HG03097 (cell line): Measurements from ENCODE around the gene ZC3HAV1.
"Not testable (repeated sequence)": the region's sequence is repeated elsewhere in the genome, so short reads cannot be mapped to it uniquely, and the experiment has no call there.

Experiments used
- ATAC-seq: cut with Tn5 transposase; IDR thresholded peaks from one replicate; pipeline ENCODE4 v1.9.1; 2021; ENCODE audit not compliant: unreplicated experiment, low FRiP score

Gene ZC3HAV1

GRCh38 chr7:139032473-139032872 lies 77.0 kb downstream of the ZC3HAV1 start:
- no peak for ATAC-seq

DNA sequence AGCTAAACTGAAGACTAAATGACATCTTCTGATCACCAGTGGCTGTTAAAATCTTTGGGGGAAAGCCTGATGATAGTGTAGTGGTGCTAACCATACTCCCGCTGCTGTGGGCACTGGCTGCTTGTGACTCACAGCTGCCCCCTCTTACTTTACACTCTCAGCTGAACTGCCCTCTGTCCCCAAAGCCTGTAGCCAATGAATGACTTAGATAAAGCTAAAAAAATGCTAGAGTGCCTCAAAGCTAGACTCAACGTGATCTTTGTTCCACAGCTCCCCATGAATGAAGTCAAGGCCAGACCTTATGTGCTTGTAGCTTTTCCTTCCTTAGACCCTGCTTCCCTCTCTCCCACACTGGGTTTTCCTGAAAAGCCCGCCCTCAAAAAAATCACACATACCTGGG lies 80.2 kb downstream of the ZC3HAV1 start:
- no peak for ATAC-seq

GRCh38 chr7:139026551-139026950 lies 83.0 kb downstream of the ZC3HAV1 start:
- no peak for ATAC-seq

DNA sequence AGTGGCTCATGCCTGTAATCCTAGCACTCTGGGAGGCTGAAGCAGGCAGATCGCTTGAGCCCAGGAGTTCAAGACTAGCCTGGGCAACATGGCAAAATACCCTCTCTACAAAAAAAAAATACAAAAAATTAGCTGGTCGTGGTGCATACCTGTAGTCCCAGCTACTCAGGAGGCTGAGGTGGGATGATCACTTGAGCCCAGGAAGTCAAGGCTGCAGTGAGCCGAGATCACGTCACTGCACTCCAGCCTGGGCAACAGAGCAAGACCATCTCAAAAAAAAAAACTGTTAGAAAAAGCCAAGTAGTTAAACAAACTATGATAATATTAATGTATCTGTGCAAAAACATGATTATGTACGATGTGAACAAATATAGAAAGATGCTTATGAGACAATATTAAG lies 83.7 kb downstream of the ZC3HAV1 start:
- ATAC-seq = not testable (repeated sequence)

DNA sequence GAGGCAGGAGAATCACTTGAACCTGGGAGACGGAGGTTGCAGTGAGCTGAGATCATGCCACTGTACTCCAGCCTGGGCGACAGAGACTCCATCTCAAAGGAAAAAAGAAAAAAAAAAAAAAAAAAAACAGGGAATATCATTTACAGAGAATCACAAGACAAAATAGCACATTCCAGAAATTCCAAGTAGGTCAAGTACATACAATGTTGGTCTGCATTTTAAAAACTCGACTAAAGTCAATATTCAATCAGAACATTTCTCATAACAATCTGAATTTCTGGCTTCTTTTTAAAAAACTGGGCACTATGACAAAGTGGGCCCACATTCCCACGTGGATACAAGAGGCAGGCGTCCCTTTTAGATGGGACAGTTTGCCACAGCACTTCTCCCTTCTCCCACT lies 86.4 kb downstream of the ZC3HAV1 start:
- no peak for ATAC-seq

- no peak for ATAC-seq
Measured at GRCh38 chr7:139022286-139022685, 87.2 kb downstream of the ZC3HAV1 start.

GRCh38 chr7:139018910-139019309 lies 90.6 kb downstream of the ZC3HAV1 start:
- ATAC-seq = no peak

DNA sequence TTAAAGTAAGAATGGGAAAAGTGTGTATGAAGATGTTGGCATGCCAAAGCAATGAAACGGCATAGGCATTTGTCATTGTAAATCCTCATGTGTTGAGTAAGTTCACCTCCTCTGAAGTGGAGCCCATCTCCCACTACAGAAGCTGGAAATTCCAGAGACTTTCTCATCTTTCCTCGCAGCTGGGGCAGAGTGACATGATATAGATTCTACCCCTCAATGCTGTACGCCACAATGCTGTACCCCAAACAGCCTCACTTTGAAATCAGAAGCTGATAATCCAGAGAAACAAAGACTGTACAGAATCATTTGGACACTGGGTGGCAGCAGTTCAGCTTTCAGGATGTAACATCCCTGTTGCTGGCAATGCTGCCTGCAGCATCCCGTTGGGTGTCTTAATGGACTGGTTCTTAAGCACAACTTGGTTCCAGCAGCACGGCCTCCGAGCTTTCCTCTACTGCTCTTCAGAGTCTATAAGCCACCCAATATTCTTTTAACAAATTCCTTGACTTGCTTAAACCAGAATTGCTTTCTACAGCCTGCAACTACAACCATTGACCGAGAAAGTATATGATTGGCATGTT lies 92.5 kb downstream of the ZC3HAV1 start:
- ATAC-seq = peak; percentile 81

GRCh38 chr7:139011373-139011772 lies 98.1 kb downstream of the ZC3HAV1 start:
- ATAC-seq = no peak

GRCh38 chr7:139004321-139005090 lies 105.0 kb downstream of the ZC3HAV1 start:
- no peak for ATAC-seq

- ATAC-seq = no peak
Measured at GRCh38 chr7:138999414-138999813, 110.1 kb downstream of the ZC3HAV1 start.
